Stimulated activated CD8-positive, alpha-beta memory T cell treated with anti-CD3 and anti-CD28 coated beads, Interleukin-15, amount 100 ng/mL, for 48 hours (primary cell): ENCODE measurements around the gene CMTM7.
"Not testable (repeated sequence)": the region's sequence is repeated elsewhere in the genome, so short reads cannot be mapped to it uniquely, and the experiment has no call there.

Experiments
- DNase-seq, 2 donors: peaks; one replicate each; pipeline ENCODE4 v3.0.0-alpha.2; 2020; ENCODE audit warnings: low read depth in 2 of 2

Gene CMTM7

DNA sequence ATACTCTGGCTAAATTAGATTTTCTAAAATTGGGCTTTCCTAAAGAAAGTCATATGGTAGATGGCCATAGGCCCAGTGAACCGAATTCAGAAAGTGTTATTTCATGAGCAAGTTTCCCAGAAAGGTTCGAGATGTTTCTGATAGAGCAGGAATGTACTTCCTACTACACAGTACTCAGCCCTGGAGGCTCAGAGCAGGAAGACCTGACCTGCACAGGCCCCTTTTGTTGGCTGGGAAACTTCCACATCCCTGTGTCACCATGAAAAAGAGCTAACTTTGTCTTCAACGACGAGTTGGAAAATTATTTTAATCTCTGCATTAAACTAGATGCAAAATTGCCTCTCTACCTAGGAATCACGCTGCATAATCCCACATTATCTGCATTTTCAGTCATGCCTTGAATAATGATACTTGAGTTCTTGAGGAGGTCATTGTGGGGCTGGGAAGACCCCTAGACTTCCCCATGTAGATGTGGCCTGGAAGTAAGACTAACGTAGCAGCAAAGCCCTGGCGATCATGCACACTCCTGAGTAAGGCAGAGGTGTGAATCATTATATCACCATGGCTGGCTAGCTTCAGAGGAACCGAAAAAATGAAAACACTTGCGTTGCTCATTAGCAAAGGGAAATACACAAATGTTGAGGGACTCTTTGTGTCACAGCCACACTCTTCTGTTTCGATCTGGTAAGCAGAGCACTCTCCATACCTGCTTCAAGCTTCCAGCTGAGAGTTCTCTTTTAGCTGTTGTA lies 47.1 kb downstream of the CMTM7 start:
- DNase-seq = no peak

GRCh38 chr3:32439421-32439820 lies 47.8 kb downstream of the CMTM7 start:
- DNase-seq = not testable (repeated sequence)

- no peak for DNase-seq
These were observed 49.1 kb downstream of the CMTM7 start for GRCh38 chr3:32440611-32441350.

DNA sequence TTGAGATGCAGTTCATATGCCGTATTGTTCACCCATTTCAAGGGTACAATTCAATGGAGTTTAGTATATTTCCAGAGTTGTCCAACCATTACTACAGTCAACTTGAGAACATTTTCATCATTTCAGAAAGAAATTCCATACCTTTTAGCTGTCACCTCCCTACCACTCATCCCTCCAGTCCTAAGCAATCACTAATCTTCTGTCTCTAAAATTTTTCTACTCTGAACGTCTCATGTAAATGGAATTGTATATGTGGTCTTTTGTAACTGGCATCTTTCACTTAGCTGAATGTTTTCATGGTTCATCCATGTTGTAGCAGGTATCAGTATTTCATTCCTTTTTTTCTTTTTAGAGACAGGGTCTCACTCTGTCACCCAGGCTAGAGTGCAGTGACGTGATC lies 51.1 kb downstream of the CMTM7 start:
- DNase-seq = no peak

DNA sequence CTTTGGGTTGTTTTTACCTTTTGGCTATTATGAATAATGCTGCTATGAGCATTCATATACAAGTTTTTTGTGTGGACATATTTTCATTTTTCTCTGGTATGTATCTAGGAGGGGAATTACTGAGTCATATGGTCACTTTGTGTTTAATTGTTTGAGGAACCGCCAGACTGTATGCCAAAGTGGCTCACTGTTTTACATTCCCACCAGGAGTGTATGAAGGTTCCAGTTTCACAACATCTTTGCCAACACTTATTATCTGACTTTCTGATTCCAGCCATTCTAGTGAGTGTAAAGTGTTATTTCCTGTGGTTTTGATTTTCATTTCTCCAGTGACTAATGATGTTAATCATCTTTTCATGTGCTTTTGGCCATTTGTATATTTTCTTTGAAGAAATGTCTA lies 51.8 kb downstream of the CMTM7 start:
- no peak for DNase-seq

DNA sequence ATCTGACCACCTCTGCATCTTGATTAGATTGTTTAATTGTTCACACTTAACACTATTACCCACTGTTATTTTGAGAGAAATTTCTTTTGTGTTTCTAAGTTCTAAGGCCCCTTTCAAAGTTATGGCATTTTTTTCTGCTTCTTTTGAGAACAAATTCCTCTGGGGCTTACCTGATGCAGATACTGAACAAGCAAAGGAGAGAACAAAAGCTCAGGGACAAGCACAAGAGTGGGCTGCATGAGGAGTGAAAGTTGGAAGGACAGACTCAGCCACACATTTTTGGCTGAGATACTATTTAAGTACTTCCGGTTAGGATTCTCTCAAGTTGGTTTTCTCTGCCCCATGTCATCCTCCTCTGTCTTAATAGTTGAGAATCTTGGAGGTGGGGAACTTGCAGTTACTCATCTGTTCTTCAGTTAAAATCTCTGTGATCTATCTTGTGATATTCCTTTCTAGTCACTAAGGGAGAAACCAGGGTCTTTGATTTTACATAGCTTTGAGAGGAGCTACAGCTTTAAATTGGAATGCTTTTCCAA lies 56.3 kb downstream of the CMTM7 start:
- no peak for DNase-seq

- DNase-seq = no peak
These were observed 57.2 kb downstream of the CMTM7 start for GRCh38 chr3:32448686-32449474.

GRCh38 chr3:32449691-32450090 lies 58.0 kb downstream of the CMTM7 start:
- no peak for DNase-seq

DNA sequence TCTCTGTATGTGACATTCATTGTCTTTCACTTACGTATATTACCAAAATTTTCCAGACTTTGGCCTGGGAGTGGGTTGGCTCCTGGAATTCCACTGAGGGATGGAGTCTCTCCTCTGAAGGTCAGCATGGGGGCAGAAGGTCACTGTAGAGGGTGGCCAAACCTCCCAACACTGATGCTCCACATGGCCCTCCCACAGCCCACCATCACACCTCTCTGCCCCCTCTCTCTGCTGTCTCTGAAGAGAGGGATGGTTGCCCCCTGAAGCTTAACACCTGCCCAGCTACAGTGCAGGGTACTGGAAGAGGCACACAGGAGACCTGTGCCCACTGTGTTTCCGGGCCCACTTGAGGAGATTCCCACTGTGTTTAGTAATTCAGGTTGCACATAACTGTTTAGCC lies 58.8 kb downstream of the CMTM7 start:
- DNase-seq = no peak

GRCh38 chr3:32450992-32451659 lies 59.5 kb downstream of the CMTM7 start:
- no peak for DNase-seq

GRCh38 chr3:32452009-32452408 lies 60.4 kb downstream of the CMTM7 start:
- DNase-seq = no peak

- DNase-seq = no peak
These were observed 61.7 kb downstream of the CMTM7 start for GRCh38 chr3:32453346-32453745.

DNA sequence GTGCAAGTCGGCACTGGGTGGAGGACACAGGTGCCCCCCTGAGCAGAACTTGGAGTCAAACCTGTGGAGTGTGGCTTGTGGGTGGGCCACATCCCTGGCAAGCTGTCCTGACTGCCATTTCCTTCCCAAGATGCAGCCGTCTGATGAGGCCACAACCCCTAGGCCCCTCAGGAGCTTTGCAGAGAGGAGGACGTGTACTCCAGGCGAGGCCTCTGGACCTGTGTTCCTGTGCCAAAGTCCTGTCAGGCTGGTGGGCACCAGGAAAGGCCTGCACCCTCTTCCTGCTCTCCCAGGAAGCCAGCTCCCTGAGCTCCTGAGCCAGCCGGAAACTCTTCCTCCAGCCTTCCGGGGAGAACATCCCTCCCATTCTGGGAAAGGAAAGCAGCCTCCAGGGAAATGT lies 62.5 kb downstream of the CMTM7 start:
- DNase-seq = no peak

DNA sequence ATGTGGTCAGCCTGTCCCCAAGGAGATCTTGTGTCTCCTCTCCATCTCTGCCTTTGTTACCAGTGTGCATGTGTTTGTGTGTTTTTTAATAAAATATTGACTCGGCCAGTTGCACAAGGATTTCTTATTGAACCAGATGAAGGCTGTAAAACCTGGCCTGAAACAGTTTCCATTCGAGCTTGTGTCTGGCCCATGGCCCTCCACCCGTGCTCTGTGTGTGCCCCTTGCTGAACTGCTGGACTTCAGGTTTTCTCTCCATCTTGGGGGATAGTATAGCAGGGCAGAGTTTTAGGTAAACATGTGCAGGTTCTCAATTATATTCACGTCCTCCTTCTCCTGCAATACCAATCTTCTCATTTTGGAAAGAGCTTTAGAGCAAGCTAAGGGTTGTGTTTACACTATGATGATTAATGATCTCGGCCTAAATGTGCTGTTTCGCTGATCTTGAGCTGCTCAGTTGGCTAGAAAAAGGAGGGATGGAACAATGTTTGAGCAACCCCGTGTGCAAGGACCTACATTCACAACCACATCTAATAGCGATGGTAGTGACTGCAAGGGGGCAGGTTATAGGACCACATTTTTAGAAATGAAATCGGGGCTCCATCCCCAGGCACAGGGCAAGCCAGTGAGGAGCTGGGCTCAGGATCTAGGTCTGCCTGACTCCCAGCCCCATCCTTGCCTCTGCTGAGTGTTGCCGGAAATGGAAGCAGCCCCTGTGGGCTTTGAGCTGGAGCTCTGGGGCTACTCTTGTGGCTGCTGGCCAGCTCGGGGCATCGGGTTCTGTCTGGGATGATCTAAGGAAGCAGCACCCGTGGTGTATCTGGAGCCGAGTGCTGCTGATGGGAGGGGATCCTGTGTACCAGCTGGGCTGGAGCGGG lies 63.3 kb downstream of the CMTM7 start:
- DNase-seq = no peak

- no peak for DNase-seq
These were observed 64.2 kb downstream of the CMTM7 start for GRCh38 chr3:32455609-32456428.

DNA sequence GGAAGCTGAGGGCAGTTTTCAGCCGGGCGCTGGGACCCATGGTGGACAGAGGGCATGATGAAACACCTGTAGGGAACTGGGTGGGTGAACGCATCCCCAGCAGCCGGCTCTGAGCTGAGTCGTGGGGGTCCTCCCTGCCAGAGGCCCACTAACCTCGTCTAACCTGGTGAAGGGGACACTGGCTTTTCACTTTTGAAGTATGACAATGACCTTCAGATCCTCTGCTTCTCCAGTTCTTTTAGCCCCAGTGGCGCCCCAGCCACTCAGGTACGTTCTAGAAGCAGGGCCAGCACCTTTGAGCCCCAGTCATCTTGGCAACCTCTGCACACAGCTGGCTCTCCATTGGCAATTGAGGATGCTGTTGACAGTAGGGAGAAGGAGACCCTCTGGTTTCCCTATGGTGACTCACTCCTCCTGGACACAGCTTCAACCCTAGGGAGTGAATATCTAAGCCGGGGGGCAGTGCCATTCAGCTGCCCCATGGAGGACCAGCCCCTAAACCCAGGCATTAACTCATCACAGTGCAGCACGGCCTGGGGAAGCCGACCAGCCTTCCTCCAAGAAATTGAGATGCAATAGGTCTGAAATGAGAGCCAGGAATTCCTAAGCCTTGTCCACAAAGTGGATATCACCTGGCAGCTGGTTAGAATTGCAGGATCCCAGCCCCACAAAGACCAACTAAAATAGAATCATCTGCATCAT lies 64.9 kb downstream of the CMTM7 start:
- DNase-seq = no peak

DNA sequence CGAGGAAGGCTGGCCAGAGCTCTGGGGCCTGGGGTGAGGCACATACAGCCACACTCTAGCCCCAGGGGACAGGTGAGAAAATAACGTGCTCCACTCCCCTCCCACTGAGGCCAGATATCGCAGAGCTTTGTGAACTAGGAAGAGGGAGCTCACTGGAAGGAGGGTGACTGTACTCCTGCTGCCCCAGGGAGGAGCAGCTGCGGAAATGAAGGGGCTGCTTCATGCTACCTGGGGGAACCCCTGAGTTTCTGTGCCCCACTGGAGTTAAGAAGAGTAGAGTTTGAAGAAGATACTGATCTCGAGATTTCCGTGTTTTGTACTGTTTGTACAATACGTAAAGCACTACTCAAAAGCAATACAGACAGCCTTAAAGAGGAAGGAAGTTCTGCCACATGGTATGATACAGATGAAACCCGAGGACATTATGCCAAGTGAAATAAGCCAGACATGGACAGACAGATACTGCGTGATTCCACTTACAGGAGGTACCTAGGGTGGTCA lies 66.4 kb downstream of the CMTM7 start:
- peak in 1 of 2 donors; percentile 32 for DNase-seq

DNA sequence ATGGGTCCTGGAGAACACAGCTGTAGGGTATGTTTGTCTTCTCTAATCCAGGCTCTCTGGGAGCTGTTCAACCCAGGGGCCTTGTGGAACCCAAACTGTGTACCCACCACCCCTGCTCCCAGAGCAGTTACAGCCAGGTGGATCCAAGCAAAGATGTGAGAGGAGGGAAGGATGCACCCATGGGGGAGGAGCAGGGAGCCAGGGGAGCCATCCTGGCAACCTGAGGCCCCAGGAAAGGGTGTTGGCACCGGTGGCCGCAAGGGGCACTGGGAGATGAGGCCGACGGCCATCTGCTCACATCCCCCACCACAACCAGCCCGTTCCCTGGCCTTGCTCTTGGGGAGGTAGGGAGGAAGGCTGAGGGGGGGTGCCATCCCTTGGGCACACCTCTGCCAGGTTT lies 67.8 kb downstream of the CMTM7 start:
- no peak for DNase-seq
